Endothelial cell (in vitro differentiated cells): ENCODE data around the gene EBI3. TPM values are rescaled to one million over a fixed set of nuclear protein-coding genes. Genes with fewer than 3 reads are reported as not detected.
"Not testable (repeated sequence)": the region's sequence is repeated elsewhere in the genome, so short reads cannot be mapped to it uniquely, and the experiment has no call there.

ENCODE experiments used
- DNase-seq: peaks from one replicate; pipeline ENCODE4 v3.0.0; 2021; ENCODE audit warnings: low spot score
- H3K27ac Mint-ChIP-seq: one replicate; pipeline ENCODE4 v1.8.0; 2021; ENCODE audit warnings: mixed read lengths, inconsistent platforms; ENCODE audit not compliant: unreplicated experiment
- H3K27me3 Mint-ChIP-seq: one replicate; pipeline ENCODE4 v1.8.0; 2021; ENCODE audit warnings: mild to moderate bottlenecking, moderate library complexity, mixed read lengths, inconsistent platforms; ENCODE audit not compliant: unreplicated experiment
- H3K36me3 Mint-ChIP-seq: one replicate; pipeline ENCODE4 v1.8.0; 2021; ENCODE audit warnings: mild to moderate bottlenecking, low read depth, mixed read lengths, inconsistent platforms; ENCODE audit not compliant: unreplicated experiment
- H3K4me1 Mint-ChIP-seq: one replicate; pipeline ENCODE4 v1.8.0; 2021; ENCODE audit warnings: mild to moderate bottlenecking, mixed read lengths, inconsistent platforms; ENCODE audit not compliant: unreplicated experiment
- H3K4me3 Mint-ChIP-seq: one replicate; pipeline ENCODE4 v1.8.0; 2021; ENCODE audit warnings: mild to moderate bottlenecking, mixed read lengths, inconsistent platforms; ENCODE audit not compliant: unreplicated experiment
- H3K9me3 Mint-ChIP-seq: one replicate; pipeline ENCODE4 v1.8.0; 2021; ENCODE audit warnings: mixed read lengths, inconsistent platforms; ENCODE audit not compliant: unreplicated experiment
- CTCF ChIP-seq: fragments of 200-600 bp; sonication (generic); IDR thresholded peaks from one replicate; pipeline ENCODE4 v1.5.0; 2021; ENCODE audit warnings: antibody characterized with exemption; ENCODE audit not compliant: unreplicated experiment
- total RNA-seq: library from RNA; stranded (reverse); fragmentation: NEBNext Ultra II Directional; extraction: Animal tissue kit (Norgen Biotek cat#: 25700); gene quantifications from one replicate; pipeline ENCODE4 v1.2.1, GENCODE V29; 2021; ENCODE audit not compliant: unreplicated experiment

EBI3 gene
- total RNA-seq, 1 donor from 2014 or later, result 9.7 TPM

GRCh38 chr19:4267101-4267900 is 38.0 kb downstream of the EBI3 start:
- DNase-seq, result peak; percentile 64
- H3K4me1 Mint-ChIP-seq, result peaks cover 4% of the 10 kb centered on the region
- H3K9me3 Mint-ChIP-seq, result no peaks in the 10 kb centered on the region
- no peaks in the 10 kb centered on the region for H3K27me3 Mint-ChIP-seq
- H3K4me3 Mint-ChIP-seq, result peak overlapping the region; percentile 26
- peak overlapping the region; percentile 58 for H3K27ac Mint-ChIP-seq
- peaks cover 10% of the 10 kb centered on the region for H3K36me3 Mint-ChIP-seq
- TF ChIP-seq CTCF, result peak; percentile 83

GRCh38 chr19:4267901-4268815 is 38.8 kb downstream of the EBI3 start:
- peak; percentile 45 for TF ChIP-seq CTCF
- peaks cover 10% of the 10 kb centered on the region for H3K36me3 Mint-ChIP-seq
- H3K4me1 Mint-ChIP-seq, result peaks cover 4% of the 10 kb centered on the region
- H3K4me3 Mint-ChIP-seq, result no peak overlapping the region
- no peak overlapping the region for H3K27ac Mint-ChIP-seq
- no peaks in the 10 kb centered on the region for H3K27me3 Mint-ChIP-seq
- DNase-seq, result no peak
- no peaks in the 10 kb centered on the region for H3K9me3 Mint-ChIP-seq

- H3K27ac Mint-ChIP-seq, result no peak overlapping the region
- peaks cover 10% of the 10 kb centered on the region for H3K36me3 Mint-ChIP-seq
- peaks cover 4% of the 10 kb centered on the region for H3K4me1 Mint-ChIP-seq
- no peak for DNase-seq
- H3K9me3 Mint-ChIP-seq, result no peaks in the 10 kb centered on the region
- no peak overlapping the region for H3K4me3 Mint-ChIP-seq
- TF ChIP-seq CTCF, result no peak
- H3K27me3 Mint-ChIP-seq, result no peaks in the 10 kb centered on the region
Measured at GRCh38 chr19:4268816-4269430, 39.6 kb downstream of the EBI3 start.

GRCh38 chr19:4272894-4273293 is 43.6 kb downstream of the EBI3 start:
- TF ChIP-seq CTCF, result no peak
- no peaks in the 10 kb centered on the region for H3K9me3 Mint-ChIP-seq
- no peaks in the 10 kb centered on the region for H3K27me3 Mint-ChIP-seq
- no peak for DNase-seq
- H3K27ac Mint-ChIP-seq, result no peak overlapping the region
- H3K4me3 Mint-ChIP-seq, result no peak overlapping the region
- H3K4me1 Mint-ChIP-seq, result no peaks in the 10 kb centered on the region
- H3K36me3 Mint-ChIP-seq, result no peaks in the 10 kb centered on the region

- H3K4me3 Mint-ChIP-seq, result not testable (repeated sequence)
Measured at GRCh38 chr19:4274321-4274686, 45.0 kb downstream of the EBI3 start.

More at GRCh38 chr19:4274321-4274686, 45.0 kb downstream of the EBI3 start:
- DNase-seq, H3K27ac Mint-ChIP-seq, H3K4me1 Mint-ChIP-seq, H3K9me3 Mint-ChIP-seq, H3K36me3 Mint-ChIP-seq, H3K27me3 Mint-ChIP-seq: not testable (repeated sequence)
